HG02588 (cell line): ENCODE data around the gene SPATA12.

Experiments used
- ATAC-seq: cut with Tn5 transposase; IDR thresholded peaks from one replicate; pipeline ENCODE4 v1.9.1; 2021; ENCODE audit warnings: mild to moderate bottlenecking, moderate library complexity; ENCODE audit not compliant: unreplicated experiment

The SPATA12 gene, protein sequence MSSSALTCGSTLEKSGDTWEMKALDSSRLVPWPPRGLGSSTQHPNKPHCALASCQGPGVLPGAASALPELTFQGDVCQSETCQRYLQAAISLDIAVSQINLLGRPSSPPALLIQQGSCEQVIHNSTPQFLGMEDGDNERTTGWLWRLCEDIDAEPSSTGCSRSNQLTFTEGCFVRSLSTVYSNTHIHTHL

DNA sequence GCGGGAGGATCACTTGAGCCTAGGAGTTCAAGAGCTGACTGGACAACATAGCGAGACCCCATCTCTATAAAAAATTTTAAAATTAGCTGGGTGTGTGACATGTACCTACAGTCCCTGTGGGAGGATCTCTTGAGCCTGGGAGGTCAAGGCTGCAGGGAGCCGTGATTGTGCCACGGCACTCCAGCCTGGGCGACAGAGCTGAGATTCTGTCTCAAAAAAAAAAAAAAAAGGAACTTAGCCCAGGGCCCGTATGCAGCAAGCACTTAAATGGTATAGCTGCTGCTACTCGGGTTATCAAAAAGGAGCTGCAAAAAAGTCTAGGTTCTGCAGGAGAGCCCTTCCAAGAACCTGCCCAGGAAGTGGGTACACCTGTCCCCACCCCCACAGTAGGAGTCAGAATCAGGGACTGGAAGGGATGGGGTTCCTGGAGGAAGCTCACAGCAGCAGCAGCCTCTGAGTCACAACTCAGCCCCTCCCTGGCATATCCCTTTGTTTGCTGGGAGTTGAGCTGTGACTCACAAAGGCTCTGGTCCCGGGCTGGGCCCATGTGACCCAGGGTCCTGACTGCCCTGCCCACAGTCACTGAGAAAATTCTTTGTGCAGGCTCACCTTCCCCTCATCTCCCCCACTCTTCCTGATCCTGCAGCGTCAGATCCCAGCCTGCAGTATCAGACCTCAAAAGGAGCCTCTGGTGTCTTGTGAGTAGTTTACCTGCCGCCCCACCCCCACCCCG is at the start of gene SPATA12:
Gene SPATA12, plus strand, starts transcription at position 576 of the 733 bp plus-strand sequence. CDS start 13,031 bp downstream, outside the sequence.
- no peak for ATAC-seq

DNA sequence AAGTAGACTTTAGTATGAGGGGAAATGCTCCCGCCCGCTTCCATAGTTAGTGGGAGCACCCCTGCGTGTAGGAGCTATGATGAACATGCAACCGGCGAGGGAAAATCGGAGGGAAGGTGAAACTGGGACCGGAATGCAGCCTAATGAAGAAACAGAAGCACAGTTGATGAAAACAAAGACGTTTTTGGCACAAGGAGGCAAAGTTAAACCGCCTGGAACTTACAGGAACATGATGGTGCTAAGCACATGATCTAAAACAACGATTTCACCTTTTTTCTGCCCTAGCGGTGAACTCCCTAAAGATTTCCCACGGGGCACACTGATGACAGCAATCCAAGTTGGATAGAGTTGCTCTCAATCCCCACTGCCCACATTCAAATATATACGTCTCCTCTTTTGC is 49.4 kb upstream of the SPATA12 start:
- no peak for ATAC-seq

DNA sequence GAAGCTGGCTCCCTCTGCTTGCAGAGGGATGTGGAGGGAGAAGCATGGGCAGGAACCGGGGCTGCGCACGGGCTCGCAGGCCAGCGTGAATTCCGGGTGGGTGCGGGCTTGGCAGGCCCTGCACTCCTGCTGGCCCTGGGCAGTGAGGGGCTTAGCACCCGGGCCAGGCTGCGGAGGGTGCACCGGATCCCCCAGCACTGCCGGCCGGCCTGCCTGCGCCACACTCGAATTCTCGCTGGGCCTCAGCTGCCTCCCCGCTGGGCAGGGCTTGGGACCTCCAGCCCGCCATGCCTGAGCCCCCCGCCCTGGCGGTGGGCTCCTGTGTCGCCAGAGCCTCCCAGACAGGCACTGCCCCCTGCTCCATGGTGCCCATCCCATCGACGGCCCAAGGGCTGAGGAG is 47.6 kb upstream of the SPATA12 start:
- no peak for ATAC-seq

DNA sequence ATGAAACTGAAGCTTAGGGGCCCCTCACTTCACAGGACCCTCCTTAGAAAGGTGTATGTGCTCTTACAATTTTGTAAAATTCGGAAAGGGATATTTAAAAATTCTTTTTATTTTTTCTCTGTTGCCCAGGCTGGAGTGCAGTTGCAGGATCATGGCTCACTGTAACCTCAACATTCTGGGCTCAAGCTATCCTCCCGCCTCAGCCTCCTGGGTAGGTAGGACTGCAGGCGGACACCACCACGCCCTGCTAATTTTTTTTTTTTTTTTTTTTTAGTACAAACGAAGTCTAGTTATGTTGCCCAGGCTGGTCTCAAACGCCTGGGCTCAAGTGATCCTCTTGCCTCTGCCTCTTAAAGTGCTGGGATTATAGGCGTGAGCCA is 45.1 kb upstream of the SPATA12 start:
- ATAC-seq = no peak

DNA sequence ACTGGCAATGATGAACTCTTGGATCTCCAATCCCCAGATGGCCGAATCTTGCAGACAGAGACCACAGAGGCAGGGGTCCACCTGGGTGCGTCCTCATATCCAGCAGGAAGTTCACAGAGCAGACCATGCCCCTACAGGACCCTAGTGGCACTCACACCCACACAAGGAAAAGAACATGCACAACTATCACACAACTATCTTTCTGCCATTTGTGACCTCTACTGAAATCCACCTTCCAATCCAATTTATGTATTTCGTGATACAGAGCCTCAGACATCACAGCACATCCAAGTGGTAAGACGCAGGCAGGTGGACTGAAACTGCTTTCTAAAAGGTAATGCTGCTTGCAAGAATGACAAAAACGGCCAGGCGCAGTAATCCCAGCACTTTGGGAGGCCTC is 44.6 kb upstream of the SPATA12 start:
- no peak for ATAC-seq

DNA sequence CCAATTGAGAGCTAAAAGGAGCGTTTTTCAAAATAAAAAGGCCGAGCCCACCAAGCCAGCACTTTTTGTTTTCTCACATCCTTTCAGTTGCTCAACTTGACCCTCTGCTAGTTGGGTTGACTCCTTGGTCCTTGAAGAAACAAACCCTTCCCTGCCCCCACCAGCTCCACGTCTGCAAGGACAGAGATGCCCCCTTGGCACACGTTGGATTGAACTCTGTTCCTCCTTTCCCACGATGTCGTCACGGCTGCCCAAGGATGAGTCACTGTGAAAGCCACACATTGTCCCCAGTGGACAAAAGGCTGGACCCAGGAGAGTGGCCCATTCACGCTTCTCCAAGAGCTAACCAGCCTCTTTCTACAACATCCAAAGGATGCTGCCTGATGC is 43.0 kb upstream of the SPATA12 start:
- ATAC-seq = no peak

DNA sequence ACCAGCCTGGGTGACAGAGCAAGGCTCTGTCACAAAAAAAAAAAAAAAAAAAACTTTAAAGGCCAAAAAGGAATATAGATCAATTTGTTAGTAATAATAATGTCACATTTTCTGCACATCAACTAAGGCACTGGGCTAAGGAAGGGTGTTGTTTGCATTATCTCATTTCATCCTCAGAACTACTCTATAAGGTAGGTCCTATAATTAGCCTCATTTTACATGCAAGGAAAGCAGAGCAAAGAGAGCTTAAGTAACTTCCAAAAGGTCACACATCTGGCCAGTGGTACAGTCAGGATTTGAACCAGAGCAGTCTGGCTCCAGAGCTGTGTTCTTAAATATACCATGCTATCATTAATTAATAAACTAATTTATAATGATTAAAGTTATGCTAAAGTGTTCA is 42.2 kb upstream of the SPATA12 start:
- no peak for ATAC-seq

DNA sequence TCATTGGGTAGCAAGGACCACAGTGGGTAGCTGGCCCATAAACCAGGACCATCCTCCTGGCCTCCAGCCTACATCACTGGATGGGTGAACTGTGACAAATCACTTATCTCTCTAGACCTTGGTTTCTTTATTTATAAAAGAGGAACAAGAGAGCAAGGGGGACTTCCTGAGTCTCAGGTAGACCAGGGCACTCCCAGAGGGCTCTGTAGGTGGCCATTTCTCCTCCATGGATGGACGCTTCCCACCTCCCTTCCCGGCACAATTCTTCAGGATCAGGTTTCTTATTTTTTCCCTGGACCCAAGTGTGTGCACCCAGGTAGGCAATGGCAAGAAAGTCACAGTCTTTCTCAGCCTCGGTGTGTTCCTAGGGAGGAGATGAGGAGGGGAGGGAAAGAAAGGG is 41.4 kb upstream of the SPATA12 start:
- no peak for ATAC-seq

DNA sequence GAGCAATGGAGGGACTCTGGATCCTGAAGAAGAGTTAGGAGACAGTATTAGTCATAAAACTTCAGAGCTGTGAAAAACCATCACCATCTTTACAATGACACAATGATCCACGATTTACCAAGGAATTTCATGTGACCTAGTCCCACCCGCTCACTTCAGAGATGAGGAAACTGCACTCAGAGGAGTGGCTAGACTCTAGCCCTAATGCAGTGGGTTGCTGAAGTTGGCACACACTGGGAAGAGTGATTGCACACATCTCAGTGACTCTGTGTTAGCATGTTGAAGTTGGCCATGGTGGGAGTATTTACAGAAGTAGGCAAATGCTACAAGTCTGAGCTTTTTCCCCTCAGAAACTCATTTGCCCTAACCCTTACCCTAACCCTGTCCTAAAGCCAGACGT is 35.2 kb upstream of the SPATA12 start:
- ATAC-seq = no peak

DNA sequence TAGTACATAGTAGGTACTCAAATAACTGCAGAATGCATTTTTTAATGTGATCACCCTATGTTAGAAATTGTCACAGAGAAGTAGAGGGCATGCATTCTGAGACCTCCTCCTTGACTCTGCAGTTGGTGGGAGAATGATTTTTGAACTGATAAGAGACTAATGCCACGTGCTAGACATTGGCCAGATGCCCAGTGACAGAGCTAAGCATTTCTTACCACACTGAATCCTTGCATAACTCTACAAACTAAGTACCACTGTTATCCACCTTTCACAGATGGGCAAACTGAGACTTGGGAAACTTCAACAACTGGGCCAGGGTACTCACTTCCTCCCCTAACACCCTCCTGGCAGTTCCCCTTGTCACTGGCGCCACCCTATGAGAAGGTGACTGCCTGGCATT is 33.5 kb upstream of the SPATA12 start:
- ATAC-seq = no peak

DNA sequence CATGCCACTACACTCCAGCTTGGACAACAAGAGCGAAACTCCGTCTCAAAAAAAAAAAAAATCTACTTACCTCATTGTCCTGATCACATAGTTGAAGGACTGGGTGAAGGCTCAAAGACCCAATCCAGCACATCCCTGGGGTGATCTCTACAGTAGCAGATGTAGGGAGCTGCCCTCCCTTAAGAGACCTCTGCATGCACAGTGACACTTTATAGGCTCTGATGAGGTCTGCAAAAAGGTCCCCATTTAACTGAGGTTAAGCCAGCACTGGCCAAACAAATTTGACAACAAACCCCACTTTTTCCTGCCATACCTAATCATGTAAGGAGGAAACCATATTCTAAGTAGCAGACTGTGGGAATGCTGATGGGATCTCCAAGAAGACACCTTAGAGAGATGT is 31.1 kb upstream of the SPATA12 start:
- no peak for ATAC-seq

DNA sequence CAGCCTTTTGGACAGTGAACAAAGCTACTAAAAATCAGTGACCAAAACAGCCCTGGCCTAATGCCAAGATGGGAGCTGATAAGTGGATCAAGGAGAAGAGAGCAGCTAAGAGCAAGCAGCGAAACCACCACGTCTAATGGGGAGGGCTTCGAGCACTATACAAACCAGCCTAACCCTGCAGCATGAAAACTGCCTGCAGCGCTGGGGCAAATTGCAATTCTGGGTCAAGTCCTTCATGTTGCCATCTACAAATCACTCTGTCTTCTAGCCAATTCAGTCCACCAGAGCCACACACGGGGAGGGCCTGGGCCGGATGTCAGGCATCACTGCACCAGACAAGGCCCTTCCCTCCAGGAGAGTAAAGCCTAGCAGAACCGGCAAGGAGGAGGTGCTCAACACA is 30.5 kb upstream of the SPATA12 start:
- no peak for ATAC-seq

DNA sequence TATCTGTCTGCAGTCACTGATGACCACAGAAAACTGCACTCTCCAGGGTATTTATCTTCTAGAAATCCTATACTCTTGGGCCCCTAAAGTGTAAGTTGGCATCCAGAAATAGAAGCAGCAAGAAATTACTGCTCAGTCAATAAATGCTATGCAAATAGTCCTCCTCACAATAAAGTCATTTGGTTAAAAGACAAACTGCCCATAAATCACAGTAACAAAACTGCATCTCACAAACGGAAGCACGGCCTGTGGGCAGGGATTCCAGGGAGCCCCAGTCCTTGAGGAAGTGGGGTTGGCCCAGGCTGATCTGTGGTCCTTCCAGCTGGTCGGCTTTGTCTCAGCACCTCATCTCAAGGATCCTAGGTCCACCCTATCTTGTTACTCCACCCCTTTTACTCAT is 29.7 kb upstream of the SPATA12 start:
- ATAC-seq = no peak

DNA sequence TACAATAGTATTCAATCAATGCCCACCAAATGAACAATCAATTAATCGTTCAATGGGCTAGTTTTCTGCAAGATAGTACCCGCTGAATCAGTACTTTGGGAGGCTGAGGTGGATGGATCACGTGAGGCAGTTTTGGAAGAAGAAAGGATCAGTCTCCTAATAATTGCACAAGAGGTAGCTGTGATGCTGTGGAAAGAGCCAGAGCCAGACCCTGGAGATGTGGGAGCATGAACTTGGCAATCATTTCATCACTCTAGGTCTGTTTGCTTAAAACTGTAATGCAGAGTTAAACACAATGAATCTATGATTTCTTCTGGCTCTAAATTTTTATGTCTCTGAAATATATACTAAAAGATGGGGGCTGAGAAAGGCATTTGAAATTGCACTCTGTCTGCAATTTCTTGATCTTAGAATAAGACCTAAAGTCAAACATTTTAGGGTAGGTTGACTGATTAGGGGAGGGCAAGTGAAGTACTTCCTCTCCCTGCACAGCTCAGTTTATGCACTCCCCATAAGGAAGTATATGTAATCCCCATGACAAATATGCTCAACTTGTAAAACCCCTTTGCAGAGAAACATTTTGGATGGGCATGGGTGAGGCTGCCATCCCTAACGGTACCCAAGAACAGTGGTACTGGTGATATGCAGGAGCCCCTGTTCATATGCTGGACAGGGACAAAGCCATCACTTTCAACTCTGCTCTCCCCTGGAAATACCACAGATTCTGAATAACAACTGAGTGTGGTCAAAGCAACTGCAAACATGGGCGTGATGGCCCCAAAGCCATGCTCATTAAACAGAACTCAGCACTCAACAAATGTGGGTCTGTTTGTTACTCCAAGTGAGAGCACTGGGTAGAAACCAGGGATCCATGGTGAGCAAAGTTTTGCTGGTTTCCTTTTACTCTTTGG is 28.6 kb upstream of the SPATA12 start:
- no peak for ATAC-seq

DNA sequence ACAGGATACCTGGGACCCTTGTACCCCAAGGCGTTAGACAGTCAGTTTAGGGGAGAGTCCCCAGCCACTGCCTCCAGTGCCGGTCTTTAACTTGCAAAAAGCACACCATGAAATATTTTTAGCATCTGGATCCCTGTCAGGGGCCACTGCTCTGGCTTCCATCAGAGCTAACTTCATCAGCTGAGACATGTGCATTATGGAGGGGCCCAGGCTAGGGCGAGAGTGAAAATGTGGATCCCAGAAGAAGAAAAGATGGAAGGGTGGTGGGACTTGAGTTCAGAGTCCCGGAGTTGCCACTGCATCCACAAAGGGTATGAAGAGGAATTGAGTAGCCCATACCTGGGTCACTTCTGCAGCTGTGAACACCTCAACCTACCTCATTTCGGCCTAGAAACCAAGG is 23.5 kb upstream of the SPATA12 start:
- no peak for ATAC-seq

DNA sequence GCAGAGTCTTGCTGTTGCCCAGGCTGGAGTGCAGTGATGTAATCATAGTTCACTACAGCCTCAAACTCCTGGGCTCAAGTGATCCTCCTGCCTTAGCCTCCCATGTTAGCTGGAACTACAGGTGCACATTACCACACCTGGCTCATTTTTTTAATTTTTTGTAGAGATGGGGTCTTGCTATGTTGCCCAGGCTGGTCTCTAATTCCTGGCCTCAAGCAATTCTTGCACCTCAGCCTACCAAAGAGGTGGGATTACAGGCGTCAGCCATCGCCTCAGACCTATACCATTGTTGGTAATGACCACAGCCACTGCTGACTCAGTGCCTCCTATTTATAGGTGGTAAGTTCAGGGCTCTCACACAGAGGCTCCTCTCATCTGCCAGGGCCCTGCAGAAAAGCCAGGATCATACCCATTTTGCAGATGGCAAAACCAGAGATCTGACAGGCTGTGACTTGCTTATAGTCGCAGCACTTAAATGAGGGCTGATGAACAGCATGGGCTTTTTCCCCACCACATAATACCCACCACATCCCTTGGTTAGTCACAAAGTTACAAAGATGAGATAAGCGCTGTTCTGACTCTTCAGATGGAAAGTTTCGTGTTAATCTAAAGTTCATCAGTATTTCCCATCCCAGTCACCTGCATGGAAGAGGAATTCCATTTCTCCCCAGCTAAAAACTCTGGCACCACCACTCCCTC is 21.8 kb upstream of the SPATA12 start:
- ATAC-seq = no peak

DNA sequence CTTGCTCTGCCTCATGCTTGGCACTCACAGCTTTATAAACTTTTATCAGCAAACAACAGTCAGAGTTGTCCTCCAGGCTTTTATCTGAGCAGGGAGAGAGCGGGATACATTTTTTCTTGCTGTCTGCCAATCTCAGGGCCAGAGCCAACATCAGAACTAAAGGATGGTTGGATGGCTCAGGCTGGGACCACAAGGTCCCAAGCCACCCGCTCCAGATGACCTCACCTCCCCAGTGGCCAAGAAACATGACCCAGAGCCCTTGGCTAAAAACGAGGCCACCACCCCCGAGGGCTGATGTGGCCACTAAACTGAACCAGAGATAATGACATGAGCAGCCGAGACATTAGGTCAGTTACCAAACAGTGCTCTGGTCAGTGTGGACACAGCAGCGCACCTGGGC is 18.8 kb upstream of the SPATA12 start:
- no peak for ATAC-seq

DNA sequence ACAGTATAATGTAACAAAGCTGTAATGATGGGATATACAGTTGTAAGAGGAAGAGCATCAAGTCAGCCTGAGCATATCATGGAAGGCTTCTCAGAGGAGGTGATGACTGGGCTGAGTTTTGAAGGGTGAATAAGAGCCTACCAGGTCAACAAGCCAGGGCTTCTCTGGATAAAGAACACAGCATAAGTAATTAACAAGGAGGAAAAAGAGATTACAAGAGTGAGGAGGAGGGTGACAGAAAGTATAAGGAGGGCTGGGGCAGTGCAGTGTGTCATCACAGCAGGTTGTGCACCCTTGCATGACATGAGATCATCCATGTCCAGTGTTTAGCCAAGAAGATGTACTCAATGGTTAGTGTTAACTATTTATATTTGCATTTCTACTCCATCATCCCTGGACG is 16.9 kb upstream of the SPATA12 start:
- no peak for ATAC-seq

DNA sequence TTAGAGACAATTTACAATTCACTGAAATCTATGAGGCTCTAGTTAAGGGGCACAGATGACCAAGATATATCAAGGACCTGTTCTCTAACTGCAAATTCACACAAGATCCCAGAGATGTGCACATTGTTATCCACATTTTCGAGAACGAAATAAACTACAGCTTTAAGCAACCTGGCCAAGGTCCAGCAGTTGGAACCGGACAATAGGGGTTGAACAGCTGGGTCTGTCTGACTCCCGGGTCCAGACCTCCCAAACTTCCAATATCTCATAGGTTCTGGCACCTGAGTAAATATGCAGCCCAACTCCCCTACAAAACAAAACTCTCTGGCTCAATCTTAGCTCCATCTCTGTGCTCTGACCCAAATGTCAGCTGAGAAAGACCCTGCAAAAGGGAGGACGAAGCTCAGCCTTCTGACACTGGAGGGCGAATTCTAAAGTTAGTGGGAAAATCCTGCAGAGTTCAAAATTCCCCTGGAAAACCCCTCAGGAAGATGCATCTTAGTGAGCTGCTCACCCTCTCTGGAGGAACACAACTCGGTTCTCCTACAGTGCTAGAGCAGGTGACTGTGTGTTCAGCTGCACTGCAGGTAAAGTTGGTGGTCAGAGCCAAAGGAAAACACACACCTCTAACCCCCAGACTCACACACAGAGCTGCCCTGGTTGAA is 14.2 kb upstream of the SPATA12 start:
- ATAC-seq = no peak

DNA sequence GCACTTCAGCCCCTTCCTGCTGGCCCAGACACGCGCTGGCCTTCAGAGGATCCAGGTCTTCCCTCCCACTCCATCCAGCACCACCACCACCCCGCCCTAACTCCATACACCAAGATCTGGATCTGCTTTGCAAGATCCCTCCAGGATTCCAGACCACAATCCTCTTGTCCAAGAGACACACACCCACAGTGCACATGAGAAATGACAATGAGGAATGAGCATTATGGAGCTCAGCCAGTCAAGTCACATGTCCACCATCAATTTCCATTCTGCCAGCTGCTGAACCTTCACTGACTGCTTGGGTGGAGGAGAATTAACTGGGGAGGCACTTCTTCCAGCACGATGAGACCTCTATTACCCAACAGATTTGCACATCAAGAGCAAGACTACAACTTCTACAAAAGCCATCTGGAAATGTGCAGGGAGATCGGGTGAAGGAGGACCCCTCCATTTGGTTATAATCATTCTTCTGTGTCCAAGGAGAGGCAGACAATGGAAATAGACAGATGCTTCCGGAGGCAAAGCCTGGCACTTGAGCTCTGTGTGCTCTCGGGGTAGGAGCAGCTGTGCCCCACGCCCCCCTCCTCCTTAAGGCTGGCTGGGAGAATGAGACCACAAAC is 12.3 kb upstream of the SPATA12 start:
- ATAC-seq = no peak
